ENCODE measurements around the gene ABTB2.
"Not testable (repeated sequence)": the region's sequence is repeated elsewhere in the genome, so short reads cannot be mapped to it uniquely, and the experiment has no call there.

The ABTB2 gene

GRCh38 chr11:34255101-34255500 is 102.7 kb downstream of the ABTB2 start:
- DNase-seq (ENCODE audit: low read depth in 1 of 2, low spot score in 1 of 2), result no peak
- TF ChIP-seq JUND (IDR thresholded peaks at IDR 0.05; ENCODE audit: low read depth), result no peak
- in situ Hi-C loops (cut with HindIII; ENCODE audit: low pct_unique_long_range_greater_than_20kb, low sequenced_read_pairs), result no loop called here

GRCh38 chr11:34254011-34254410 is 103.8 kb downstream of the ABTB2 start:
- TF ChIP-seq JUND (IDR thresholded peaks at IDR 0.05; ENCODE audit: low read depth), result no peak

GRCh38 chr11:34252651-34253050 is 105.2 kb downstream of the ABTB2 start:
- TF ChIP-seq JUND (IDR thresholded peaks at IDR 0.05; ENCODE audit: low read depth), result no peak
- in situ Hi-C loops (cut with HindIII; ENCODE audit: low pct_unique_long_range_greater_than_20kb, low sequenced_read_pairs), result no loop called here
- DNase-seq (ENCODE audit: low read depth in 1 of 2, low spot score in 1 of 2), result no peak

More at GRCh38 chr11:34254011-34254410, 103.8 kb downstream of the ABTB2 start:
- in situ Hi-C loops (cut with HindIII; ENCODE audit: low pct_unique_long_range_greater_than_20kb, low sequenced_read_pairs), result no loop called here
- DNase-seq (ENCODE audit: low read depth in 1 of 2, low spot score in 1 of 2), result no peak

- in situ Hi-C loops (cut with HindIII; ENCODE audit: low pct_unique_long_range_greater_than_20kb, low sequenced_read_pairs), result no loop called here
- no peak for TF ChIP-seq JUND (IDR thresholded peaks at IDR 0.05; ENCODE audit: low read depth)
- no peak for DNase-seq (ENCODE audit: low read depth in 1 of 2, low spot score in 1 of 2)
Observed at GRCh38 chr11:34252015-34252414, 105.8 kb downstream of the ABTB2 start.

- DNase-seq (ENCODE audit: low read depth in 1 of 2, low spot score in 1 of 2), result no peak
- TF ChIP-seq JUND (IDR thresholded peaks at IDR 0.05; ENCODE audit: low read depth), result no peak
- in situ Hi-C loops (cut with HindIII; ENCODE audit: low pct_unique_long_range_greater_than_20kb, low sequenced_read_pairs), result no loop called here
Observed at GRCh38 chr11:34251589-34251980, 106.2 kb downstream of the ABTB2 start.

- TF ChIP-seq JUND (IDR thresholded peaks at IDR 0.05; ENCODE audit: low read depth), result no peak
Observed at GRCh38 chr11:34250732-34251588, 106.8 kb downstream of the ABTB2 start.

GRCh38 chr11:34250211-34250610 is 107.6 kb downstream of the ABTB2 start:
- in situ Hi-C loops (cut with HindIII; ENCODE audit: low pct_unique_long_range_greater_than_20kb, low sequenced_read_pairs), result no loop called here
- DNase-seq (ENCODE audit: low read depth in 1 of 2, low spot score in 1 of 2), result no peak
- no peak for TF ChIP-seq JUND (IDR thresholded peaks at IDR 0.05; ENCODE audit: low read depth)

More at GRCh38 chr11:34250732-34251588, 106.8 kb downstream of the ABTB2 start:
- in situ Hi-C loops (cut with HindIII; ENCODE audit: low pct_unique_long_range_greater_than_20kb, low sequenced_read_pairs), result no loop called here
- DNase-seq (ENCODE audit: low read depth in 1 of 2, low spot score in 1 of 2), result no peak

- DNase-seq (ENCODE audit: low read depth in 1 of 2, low spot score in 1 of 2), result no peak
- in situ Hi-C loops (cut with HindIII; ENCODE audit: low pct_unique_long_range_greater_than_20kb, low sequenced_read_pairs), result no loop called here
- TF ChIP-seq JUND (IDR thresholded peaks at IDR 0.05; ENCODE audit: low read depth), result no peak
Observed at GRCh38 chr11:34249439-34249838, 108.4 kb downstream of the ABTB2 start.

GRCh38 chr11:34246511-34246910 is 111.3 kb downstream of the ABTB2 start:
- in situ Hi-C loops (cut with HindIII; ENCODE audit: low pct_unique_long_range_greater_than_20kb, low sequenced_read_pairs), result not testable (repeated sequence)

GRCh38 chr11:34245041-34245440 is 112.8 kb downstream of the ABTB2 start:
- in situ Hi-C loops (cut with HindIII; ENCODE audit: low pct_unique_long_range_greater_than_20kb, low sequenced_read_pairs), result no loop called here
- DNase-seq (ENCODE audit: low read depth in 1 of 2, low spot score in 1 of 2), result no peak
- TF ChIP-seq JUND (IDR thresholded peaks at IDR 0.05; ENCODE audit: low read depth), result no peak

More at GRCh38 chr11:34246511-34246910, 111.3 kb downstream of the ABTB2 start:
- not testable (repeated sequence) for DNase-seq (ENCODE audit: low read depth in 1 of 2, low spot score in 1 of 2)

- in situ Hi-C loops (cut with HindIII; ENCODE audit: low pct_unique_long_range_greater_than_20kb, low sequenced_read_pairs), result no loop called here
Observed at GRCh38 chr11:34243600-34244464, 114.0 kb downstream of the ABTB2 start.

GRCh38 chr11:34242037-34242625 is 115.7 kb downstream of the ABTB2 start:
- no peak for DNase-seq (ENCODE audit: low read depth in 1 of 2, low spot score in 1 of 2)
- in situ Hi-C loops (cut with HindIII; ENCODE audit: low pct_unique_long_range_greater_than_20kb, low sequenced_read_pairs), result no loop called here

More at GRCh38 chr11:34243600-34244464, 114.0 kb downstream of the ABTB2 start:
- no peak for TF ChIP-seq JUND (IDR thresholded peaks at IDR 0.05; ENCODE audit: low read depth)
- DNase-seq (ENCODE audit: low read depth in 1 of 2, low spot score in 1 of 2), result no peak

More at GRCh38 chr11:34242037-34242625, 115.7 kb downstream of the ABTB2 start:
- no peak for TF ChIP-seq JUND (IDR thresholded peaks at IDR 0.05; ENCODE audit: low read depth)
